NT2/D1 (cell line): ENCODE results near the gene HYPK.

ENCODE experiments used
- YY1 ChIP-seq: IDR thresholded peaks from 2 replicates; pipeline ENCODE4 v1.6.1; 2011; ENCODE audit not compliant: insufficient read length, insufficient read depth
- ZNF274 ChIP-seq: IDR thresholded peaks from 2 replicates; pipeline ENCODE4 v1.6.1; 2011; ENCODE audit warnings: mild to moderate bottlenecking, low read depth, low read length

GRCh38 chr15:43808960-43809678 lies 8.7 kb downstream of the HYPK start:
- TF ChIP-seq YY1 (no peak), ZNF274 (no peak)
